Heart right ventricle (tissue), 16 donors: Measurements from ENCODE around the gene TARS1. TPM values are rescaled to one million over a fixed set of nuclear protein-coding genes. Genes with fewer than 3 reads are reported as not detected.
"Not testable (repeated sequence)": the region's sequence is repeated elsewhere in the genome, so short reads cannot be mapped to it uniquely, and the experiment has no call there.

ENCODE experiments used
- ATAC-seq, 8 donors: fragments of 200-7000 bp; cut with Tn5 transposase; one replicate each; pipeline ENCODE4 v1.9.1; 2020; ENCODE audit warnings: mild to moderate bottlenecking in 8 of 8, moderate library complexity in 8 of 8, moderate number of reproducible peaks in 1 of 8
- DNase-seq, 2 donors: peaks; one replicate each; pipeline ENCODE4 v3.0.0-alpha.2; 2020
- H3K27ac ChIP-seq, 10 donors: fragments of 200-600 bp; sonication (generic) in 2 of 10; one replicate each; pipeline versions ENCODE4 v1.5.0 to v1.8.0; 2020 to 2022; ENCODE audit warnings: mild to moderate bottlenecking in 3 of 10
- H3K27me3 ChIP-seq, 7 donors: fragments of 200-600 bp; one replicate each; pipeline ENCODE4 v1.8.0; 2021 to 2022; ENCODE audit warnings: mild to moderate bottlenecking in 2 of 7
- H3K36me3 ChIP-seq, 9 donors: fragments of 200-600 bp; sonication (generic) in 1 of 9; one replicate each; pipeline versions ENCODE4 v1.5.0 to v1.8.0; 2020 to 2022; ENCODE audit warnings: mild to moderate bottlenecking in 2 of 9
- H3K4me1 ChIP-seq, 9 donors: fragments of 200-600 bp; sonication (generic) in 1 of 9; one replicate each; pipeline versions ENCODE4 v1.5.0 to v1.8.0; 2020 to 2022; ENCODE audit warnings: mild to moderate bottlenecking in 4 of 9
- H3K4me3 ChIP-seq, 10 donors: fragments of 200-600 bp; sonication (generic) in 2 of 10; one replicate each; pipeline versions ENCODE4 v1.5.0 to v1.8.0; 2020 to 2022; ENCODE audit warnings: mild to moderate bottlenecking in 7 of 10, moderate library complexity in 2 of 10
- H3K9me3 ChIP-seq, 11 donors: fragments of 200-600 bp in 10 of 11; sonication (generic) in 2 of 11; one replicate each; pipeline versions ENCODE4 v1.5.0 to v1.8.0; 2013 to 2022; ENCODE audit warnings: mild to moderate bottlenecking in 2 of 11, control low read depth in 1 of 11, moderate library complexity in 1 of 11
- CTCF ChIP-seq, 9 donors: fragments of 200-600 bp; sonication (generic) in 2 of 9; IDR thresholded peaks; one replicate each; pipeline versions ENCODE4 v1.5.0 to v1.8.0; 2021 to 2022; ENCODE audit warnings: antibody characterized with exemption in 9 of 9, mild to moderate bottlenecking in 5 of 9, moderate library complexity in 1 of 9
- WGBS, 2 donors: extraction: QIAGEN DNeasy Blood & Tissue Kit; methylation state at CpG; one replicate each; pipeline ENCODE4 v1.1.7; 2013; ENCODE audit warnings: inconsistent platforms in 1 of 2; 5-methylcytosine and 5-hydroxymethylcytosine counted together
- intact Hi-C, 10 donors: fragments of 100-400 bp; cut with DNase I; formaldehyde crosslinking; loops; one replicate each; pipeline versions ENCODE4 v1.11.1 to v1.14.2; 2022
- polyA plus RNA-seq, 2 donors: library from polyadenylated mRNA; stranded (reverse); fragments of 200-250 nt; gene quantifications; one replicate each; pipeline ENCODE4 v1.2.3, GENCODE V29; 2013
- total RNA-seq, 10 donors: library from RNA; stranded (reverse); fragmentation: NEBNext Ultra II Directional in 3 of 10; extraction: Animal tissue kit (Norgen Biotek cat#: 25700) in 3 of 10; gene quantifications; one replicate each; pipeline versions ENCODE4 v1.2.1 to v1.2.4, GENCODE V29; 2021 to 2023
- donor health status: Arrhythmogenic right ventricular cardiomyopathy.
- donor health status: ischemic (EF 13 %, LVEDD 7.1; RV severe dilation, severe dysfunction).
- donor health status: healthy with polysubstance abuse.
- donor health status: DM: no; HTN: yes; CAD: no.
- donor health status: DM: no; HTN: no; CAD: no.
- donor health status: ischemic (EF 25% LVEDD 6.9; RV normal size, moderate dysfunction).
- donor health status: ischemic (EF 25% LVEDD 5.7; RV mildly dilated, moderate dysfunction).
- donor health status: healthy.
- donor health status: DM: yes; HTN: yes; CAD: no.
- donor health status: Ischemic cardiomyopathy.
- donor health status: ischemic (EF 35%, LVEDD 5.7; RV mildly dilated, moderate dysfunction).
- donor health status: nonischemic (EF 11% LVEDD 7.7; RV severe dilation, severe dysfunction).
- donor health status: DM: yes; HTN: yes; CAD: no.
- donor health status: PGD.
- donor health status: ischemic (EF 29% LVEDD 5.4; RV normal size, mild dysfunction).
- donor health status: nonischemic (EF 23%, LVEDD 6.1; RV moderate dilation, normal function).

Gene TARS1
- total and polyA plus RNA-seq, 12 donors: 59.3 to 97.8 (median 73.4) TPM

- no peak overlapping the region for H3K4me3 ChIP-seq
- H3K27me3 ChIP-seq: no peaks in the 10 kb centered on the region
- TF ChIP-seq CTCF (IDR thresholded peaks at IDR 0.05): no peak
- no peak overlapping the region for H3K27ac ChIP-seq
- peak in 2 of 8 donors; percentile 19 to 47 for ATAC-seq
- no peaks in the 10 kb centered on the region for H3K9me3 ChIP-seq
- DNase-seq: no peak
- H3K36me3 ChIP-seq: no peaks in the 10 kb centered on the region
- 82 to 86% methylated on average over 3 of the region's 3 CpGs for WGBS, 2 donors
- intact Hi-C loops: no loop called here
- no peaks in the 10 kb centered on the region for H3K4me1 ChIP-seq
Observed at GRCh38 chr5:33513462-33514185, 72.9 kb downstream of the TARS1 start.

- H3K36me3 ChIP-seq, intact Hi-C loops, H3K4me3 ChIP-seq, H3K9me3 ChIP-seq, H3K4me1 ChIP-seq, ATAC-seq, DNase-seq, H3K27me3 ChIP-seq, H3K27ac ChIP-seq: not testable (repeated sequence)
- 98% methylated on average over 27 to 32 of the region's 32 CpGs for WGBS, 2 donors
Observed at GRCh38 chr5:33515366-33515765, 74.6 kb downstream of the TARS1 start.

- Histone ChIP-seq H3K36me3 (no peaks in the 10 kb centered on the region), H3K4me3 (no peak overlapping the region), H3K27ac (no peak overlapping the region), H3K27me3 (no peaks in the 10 kb centered on the region), H3K4me1 (no peaks in the 10 kb centered on the region), H3K9me3 (peaks cover 0 to 4% (median 0%) of the 10 kb centered on the region in 11 donors)
- WGBS, 2 donors: 76 to 87% methylated on average over 2 of the region's 2 CpGs
- no peak for TF ChIP-seq CTCF (IDR thresholded peaks at IDR 0.05)
- ATAC-seq (no peak), DNase-seq (no peak)
- intact Hi-C loops: no loop called here
Observed at GRCh38 chr5:33516421-33516820, 75.7 kb downstream of the TARS1 start.
